Measurements from ENCODE around the gene KLF13. TPM values are rescaled to one million over a fixed set of nuclear protein-coding genes. Genes with fewer than 3 reads are reported as not detected.

KLF13 gene
- total RNA-seq, 4 donors from 2014 or later: 50.8 to 151 (median 98.7) TPM

- intact Hi-C loops (cut with DNase I; ENCODE audit: low total_unique reads): no loop called here
- WGBS, 2 donors: 25 to 36% methylated on average over 8 of the region's 8 CpGs
- no peak for DNase-seq (ENCODE audit: low spot score in 2 of 2)
- TF ChIP-seq POLR2A (IDR thresholded peaks at IDR 0.05) (no peak), CTCF (IDR thresholded peaks at IDR 0.05) (no peak)
- no peak overlapping the region for H3K4me3 ChIP-seq (ENCODE audit: low read depth, poor library complexity, severe bottlenecking)
Measured at GRCh38 chr15:31374489-31374888, 47.9 kb downstream of the KLF13 start.

GRCh38 chr15:31374986-31375385 lies 48.4 kb downstream of the KLF13 start:
- 58 to 73% methylated on average over 12 of the region's 12 CpGs for WGBS, 2 donors
- no peak for TF ChIP-seq CTCF (IDR thresholded peaks at IDR 0.05)
- intact Hi-C loops (cut with DNase I; ENCODE audit: low total_unique reads): no loop called here
- no peak for DNase-seq (ENCODE audit: low spot score in 2 of 2)
- no peak overlapping the region for H3K4me3 ChIP-seq (ENCODE audit: low read depth, poor library complexity, severe bottlenecking)

DNA sequence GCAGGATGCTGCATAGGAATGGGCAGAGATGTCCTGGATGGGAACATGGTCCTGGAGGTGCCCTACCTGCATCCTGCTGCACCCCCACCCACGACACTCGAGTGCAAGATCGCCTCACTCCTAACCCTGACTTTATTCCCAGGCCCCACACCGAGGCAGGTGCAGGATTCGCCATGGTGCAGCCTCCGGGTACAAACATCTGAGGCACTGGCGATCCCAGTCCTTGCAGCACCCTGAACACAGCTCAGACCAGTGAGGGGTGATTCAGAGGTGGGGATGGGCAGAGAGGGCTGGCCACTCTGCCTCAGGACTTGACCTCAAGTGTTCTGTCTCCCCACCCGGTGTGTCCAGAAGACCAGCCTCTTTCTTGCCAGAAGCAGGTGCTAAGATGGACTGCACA lies 49.1 kb downstream of the KLF13 start:
- intact Hi-C loops (cut with DNase I; ENCODE audit: low total_unique reads): no loop called here
- H3K4me3 ChIP-seq (ENCODE audit: low read depth, poor library complexity, severe bottlenecking): no peak overlapping the region
- TF ChIP-seq CTCF (IDR thresholded peaks at IDR 0.05): no peak
- no peak for TF ChIP-seq POLR2A (IDR thresholded peaks at IDR 0.05)
- 88 to 90% methylated on average over 8 of the region's 8 CpGs for WGBS, 2 donors
- no peak for DNase-seq (ENCODE audit: low spot score in 2 of 2)

DNA sequence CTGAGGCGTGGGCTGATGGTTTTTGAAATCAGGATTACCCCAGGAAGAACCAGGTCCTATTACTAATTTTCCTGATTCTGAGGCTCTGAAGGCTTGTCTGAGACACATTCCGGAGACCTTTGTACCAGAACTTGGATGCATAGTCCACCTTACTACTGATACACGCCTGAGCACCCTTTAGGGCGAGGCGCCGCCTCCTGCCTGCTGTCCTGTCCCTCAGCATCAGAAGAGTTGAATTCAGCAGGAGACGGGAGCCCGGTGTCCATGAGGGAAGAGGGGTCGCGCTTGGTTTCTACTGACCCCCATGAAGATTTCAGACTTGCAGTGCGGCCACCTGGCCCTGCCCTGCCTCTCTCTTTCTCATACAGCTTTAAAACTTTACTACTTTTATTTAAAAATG lies 49.9 kb downstream of the KLF13 start:
- intact Hi-C loops (cut with DNase I; ENCODE audit: low total_unique reads): no loop called here
- no peak for DNase-seq (ENCODE audit: low spot score in 2 of 2)
- no peak overlapping the region for H3K4me3 ChIP-seq (ENCODE audit: low read depth, poor library complexity, severe bottlenecking)
- WGBS, 2 donors: 89 to 92% methylated on average over 11 of the region's 11 CpGs
- no peak for TF ChIP-seq POLR2A (IDR thresholded peaks at IDR 0.05)
- no peak for TF ChIP-seq CTCF (IDR thresholded peaks at IDR 0.05)

DNA sequence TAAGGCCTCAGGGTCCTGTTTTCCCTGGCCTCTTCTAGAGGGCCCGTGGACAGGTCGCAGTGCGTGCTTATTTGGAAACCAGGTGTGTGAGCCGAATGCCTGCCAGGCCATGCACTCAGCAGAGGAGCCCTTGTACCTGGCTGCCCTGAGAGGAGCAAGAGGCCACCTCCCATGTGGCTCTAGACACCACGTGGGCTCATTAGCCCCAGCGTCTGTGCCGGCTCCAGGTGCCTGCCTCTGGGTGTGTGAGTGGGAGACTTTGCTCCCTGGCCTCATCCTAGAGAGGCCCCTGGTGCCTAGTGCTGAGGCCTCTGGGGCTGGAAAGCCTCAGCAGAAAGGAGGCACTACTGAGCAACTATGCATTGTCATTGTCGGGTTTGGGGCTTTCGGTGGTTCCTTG lies 50.4 kb downstream of the KLF13 start:
- 61 to 68% methylated on average over 7 to 9 of the region's 9 CpGs for WGBS, 2 donors
- intact Hi-C loops (cut with DNase I; ENCODE audit: low total_unique reads): no loop called here
- no peak for DNase-seq (ENCODE audit: low spot score in 2 of 2)
- no peak overlapping the region for H3K4me3 ChIP-seq (ENCODE audit: low read depth, poor library complexity, severe bottlenecking)
- no peak for TF ChIP-seq CTCF (IDR thresholded peaks at IDR 0.05)
- TF ChIP-seq POLR2A (IDR thresholded peaks at IDR 0.05): no peak

- no peak for DNase-seq (ENCODE audit: low spot score in 2 of 2)
- 81 to 86% methylated on average over 14 of the region's 14 CpGs for WGBS, 2 donors
- intact Hi-C loops (cut with DNase I; ENCODE audit: low total_unique reads): no loop called here
- no peak for TF ChIP-seq CTCF (IDR thresholded peaks at IDR 0.05)
- TF ChIP-seq POLR2A (IDR thresholded peaks at IDR 0.05): no peak
- no peak overlapping the region for H3K4me3 ChIP-seq (ENCODE audit: low read depth, poor library complexity, severe bottlenecking)
Measured at GRCh38 chr15:31378363-31378903, 51.8 kb downstream of the KLF13 start.
